ENCODE data around the gene TAF9B.

DNA sequence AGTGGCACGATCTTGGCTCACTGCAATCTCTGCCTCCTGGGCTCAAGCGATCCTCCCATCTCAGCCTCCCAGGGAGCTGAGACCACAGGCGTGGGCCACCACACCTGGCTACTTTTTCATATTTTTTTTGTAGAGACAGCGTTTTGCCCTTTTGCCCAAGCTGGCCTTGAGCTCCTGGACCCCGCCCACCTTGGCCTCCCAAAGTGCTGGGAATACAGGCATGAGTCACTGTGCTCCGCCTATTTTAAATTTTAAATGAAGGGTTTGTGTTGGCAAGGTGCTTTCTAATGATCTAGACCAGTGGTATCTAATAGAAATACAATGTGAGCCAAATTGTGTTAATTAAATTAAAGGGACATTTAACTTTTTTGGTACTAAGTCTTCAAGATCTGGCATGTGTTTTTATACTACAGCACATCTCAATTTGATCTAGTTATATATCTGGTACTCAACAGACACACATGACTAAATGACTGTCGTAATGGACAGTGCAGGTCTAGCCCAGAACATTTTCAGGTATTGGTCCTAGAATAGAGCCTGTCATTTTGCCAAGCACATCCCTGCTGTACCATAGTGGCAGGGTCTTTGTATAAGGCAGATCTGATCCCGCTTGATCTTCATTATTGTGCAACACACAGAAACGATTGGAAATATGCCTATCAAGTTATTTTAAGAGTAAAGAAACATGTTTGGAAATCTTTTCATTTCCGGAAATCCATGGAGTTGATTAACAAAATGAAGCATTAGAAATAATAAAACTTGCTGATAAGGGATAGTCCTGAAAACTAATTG is 28.1 kb downstream of the TAF9B start:
- TF ChIP-seq, protein P1, sequence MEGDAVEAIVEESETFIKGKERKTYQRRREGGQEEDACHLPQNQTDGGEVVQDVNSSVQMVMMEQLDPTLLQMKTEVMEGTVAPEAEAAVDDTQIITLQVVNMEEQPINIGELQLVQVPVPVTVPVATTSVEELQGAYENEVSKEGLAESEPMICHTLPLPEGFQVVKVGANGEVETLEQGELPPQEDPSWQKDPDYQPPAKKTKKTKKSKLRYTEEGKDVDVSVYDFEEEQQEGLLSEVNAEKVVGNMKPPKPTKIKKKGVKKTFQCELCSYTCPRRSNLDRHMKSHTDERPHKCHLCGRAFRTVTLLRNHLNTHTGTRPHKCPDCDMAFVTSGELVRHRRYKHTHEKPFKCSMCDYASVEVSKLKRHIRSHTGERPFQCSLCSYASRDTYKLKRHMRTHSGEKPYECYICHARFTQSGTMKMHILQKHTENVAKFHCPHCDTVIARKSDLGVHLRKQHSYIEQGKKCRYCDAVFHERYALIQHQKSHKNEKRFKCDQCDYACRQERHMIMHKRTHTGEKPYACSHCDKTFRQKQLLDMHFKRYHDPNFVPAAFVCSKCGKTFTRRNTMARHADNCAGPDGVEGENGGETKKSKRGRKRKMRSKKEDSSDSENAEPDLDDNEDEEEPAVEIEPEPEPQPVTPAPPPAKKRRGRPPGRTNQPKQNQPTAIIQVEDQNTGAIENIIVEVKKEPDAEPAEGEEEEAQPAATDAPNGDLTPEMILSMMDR (conservative IDR thresholded peaks at IDR 0.05) = no peak
- no peak for TF ChIP-seq ZFX (IDR thresholded peaks at IDR 0.05)

Data from C4-2B (cell line).